Mesendoderm (in vitro differentiated cells): ENCODE measurements around the gene EGR1.
A peak's percentile ranks its signal among the peaks of the same experiment; 100 is the strongest.

Source experiments
- DNase-seq: peaks from one replicate; pipeline ENCODE4 v3.0.0; 2013
- H2AK5ac ChIP-seq: 2 replicates; pipeline ENCODE4 v1.6.1; 2013; ENCODE audit warnings: low read length, inconsistent platforms
- H2BK120ac ChIP-seq: 2 replicates; pipeline ENCODE4 v1.6.1; 2013; ENCODE audit warnings: low read depth, mild to moderate bottlenecking, low read length, moderate library complexity, mixed read lengths
- H2BK15ac ChIP-seq: replicated peaks from 2 replicates; pipeline ENCODE4 v1.6.1; 2013; ENCODE audit warnings: low read depth, mild to moderate bottlenecking, moderate library complexity
- H2BK5ac ChIP-seq: 2 replicates; pipeline ENCODE4 v1.6.1; 2013; ENCODE audit warnings: low read length, inconsistent platforms
- H3K18ac ChIP-seq: 2 replicates; pipeline ENCODE4 v1.6.1; 2013; ENCODE audit warnings: mild to moderate bottlenecking, low read length, mixed read lengths
- H3K23ac ChIP-seq: one replicate; pipeline ENCODE4 v1.6.1; 2013; ENCODE audit warnings: low read length
- H3K27ac ChIP-seq: 2 replicates; pipeline ENCODE4 v1.5.1; 2013; ENCODE audit warnings: low read depth, mild to moderate bottlenecking, inconsistent platforms, low read length, moderate library complexity
- H3K27me3 ChIP-seq: 2 replicates; pipeline ENCODE4 v1.6.1; 2013; ENCODE audit warnings: low read length, control low read depth, mild to moderate bottlenecking, inconsistent platforms; ENCODE audit not compliant: insufficient read depth, poor library complexity
- H3K36me3 ChIP-seq: 2 replicates; pipeline ENCODE4 v1.6.1; 2013; ENCODE audit warnings: low read length, inconsistent platforms; ENCODE audit not compliant: control insufficient read depth, insufficient read depth
- H3K4ac ChIP-seq: one replicate; pipeline ENCODE4 v1.6.1; 2013; ENCODE audit warnings: low read depth, mild to moderate bottlenecking, low read length, moderate library complexity
- H3K4me1 ChIP-seq: 2 replicates; pipeline ENCODE4 v1.6.1; 2013; ENCODE audit warnings: low read depth, low read length, inconsistent platforms; ENCODE audit not compliant: control insufficient read depth
- H3K4me2 ChIP-seq: 2 replicates; pipeline ENCODE4 v1.6.1; 2013; ENCODE audit warnings: low read length
- H3K4me3 ChIP-seq: 2 replicates; pipeline ENCODE4 v1.5.1; 2013; ENCODE audit warnings: mild to moderate bottlenecking, low read length
- H3K56ac ChIP-seq: one replicate; pipeline ENCODE4 v1.6.1; 2013; ENCODE audit warnings: low read length
- H3K79me1 ChIP-seq: 2 replicates; pipeline ENCODE4 v1.6.1; 2013; ENCODE audit warnings: low read length, inconsistent platforms
- H3K79me2 ChIP-seq: 2 replicates; pipeline ENCODE4 v1.6.1; 2013; ENCODE audit warnings: mild to moderate bottlenecking, low read length; ENCODE audit not compliant: control insufficient read depth, insufficient read depth
- H3K9ac ChIP-seq: 2 replicates; pipeline ENCODE4 v1.6.1; 2013; ENCODE audit warnings: low read length, inconsistent platforms
- H4K5ac ChIP-seq: one replicate; pipeline ENCODE4 v1.6.1; 2013; ENCODE audit warnings: low read length
- H4K8ac ChIP-seq: one replicate; pipeline ENCODE4 v1.6.1; 2013; ENCODE audit warnings: low read depth, mild to moderate bottlenecking, control low read depth, low read length, moderate library complexity
- WGBS: extraction: QIAGEN DNeasy Blood & Tissue Kit; methylation state at CpG from one replicate; pipeline ENCODE4 v1.1.7; 2013; ENCODE audit warnings: low lambda C conversion rate, missing lambda C conversion rate; ENCODE audit not compliant: insufficient coverage; ENCODE audit errors: extremely low coverage; 5-methylcytosine and 5-hydroxymethylcytosine counted together

EGR1 gene

DNA sequence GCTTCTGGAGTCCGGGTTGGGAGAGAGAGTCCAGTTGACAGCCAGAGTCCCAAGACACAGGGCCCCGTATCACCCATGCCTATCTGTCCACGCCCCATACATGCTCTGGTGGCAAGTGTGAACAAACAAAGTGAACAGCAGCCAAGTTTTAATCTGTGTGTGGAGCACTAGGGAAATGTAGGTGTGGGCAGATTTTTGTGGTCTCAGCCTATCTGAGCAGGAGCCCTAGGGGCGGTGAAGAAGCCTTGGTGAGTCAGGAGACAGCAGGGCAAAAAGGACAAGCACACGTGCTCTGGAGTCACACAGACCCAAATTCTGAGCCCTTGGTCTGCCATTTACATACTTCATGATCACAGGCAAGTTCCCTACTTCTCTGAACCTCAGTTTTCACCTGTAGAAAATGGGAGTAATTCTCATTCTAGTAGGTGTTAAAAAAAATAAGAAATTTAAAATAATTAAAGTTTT, 23.2 kb downstream of the EGR1 start:
- Histone ChIP-seq H3K4ac (no peak overlapping the region), H3K4me1 (peaks cover 7% of the 10 kb centered on the region), H2BK5ac (no peak overlapping the region), H3K4me3 (no peak overlapping the region), H4K5ac (no peak overlapping the region), H2AK5ac (no peak overlapping the region), H3K27ac (no peak overlapping the region), H3K36me3 (no peaks in the 10 kb centered on the region), H3K23ac (no peak overlapping the region), H3K27me3 (peaks cover 2% of the 10 kb centered on the region), H3K4me2 (no peak overlapping the region), H2BK15ac (no peak overlapping the region), H3K18ac (no peak overlapping the region), H3K79me2 (no peaks in the 10 kb centered on the region), H3K79me1 (no peaks in the 10 kb centered on the region), H3K56ac (no peak overlapping the region), H2BK120ac (no peak overlapping the region), H3K9ac (no peak overlapping the region), H4K8ac (no peak overlapping the region)
- no CpG with 5 or more reads among the region's 5 CpGs for WGBS
- DNase-seq = no peak

DNA sequence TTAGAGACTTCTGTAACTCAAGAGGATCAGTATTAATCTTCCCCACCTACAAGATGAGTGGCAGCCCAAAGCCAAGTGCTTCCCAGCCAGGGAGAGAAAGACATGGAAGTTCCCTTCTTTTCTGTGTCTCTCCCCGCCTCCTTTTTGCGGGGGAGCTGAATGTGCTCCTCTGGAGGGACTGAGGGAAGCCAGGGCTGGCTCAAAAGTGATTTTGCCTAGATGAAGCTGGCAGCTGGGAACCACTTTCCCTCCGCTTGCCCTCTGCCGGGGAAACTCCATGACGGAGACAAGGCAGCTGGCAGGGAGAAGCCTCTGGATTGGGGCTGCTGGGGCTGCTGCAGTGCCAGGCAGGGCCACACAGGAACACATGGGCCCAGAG, 24.4 kb downstream of the EGR1 start:
- Histone ChIP-seq H2BK5ac (no peak overlapping the region), H3K4me1 (peaks cover 7% of the 10 kb centered on the region), H4K5ac (no peak overlapping the region), H3K79me1 (no peaks in the 10 kb centered on the region), H3K27me3 (peaks cover 2% of the 10 kb centered on the region), H3K27ac (no peak overlapping the region), H4K8ac (no peak overlapping the region), H3K4me2 (no peak overlapping the region), H3K23ac (no peak overlapping the region), H3K36me3 (no peaks in the 10 kb centered on the region), H3K56ac (no peak overlapping the region), H2BK120ac (no peak overlapping the region), H2BK15ac (no peak overlapping the region), H3K18ac (no peak overlapping the region), H3K4me3 (no peak overlapping the region), H3K9ac (no peak overlapping the region), H3K4ac (no peak overlapping the region), H3K79me2 (no peaks in the 10 kb centered on the region), H2AK5ac (no peak overlapping the region)
- no CpG with 5 or more reads among the region's 5 CpGs for WGBS
- DNase-seq = no peak

DNA sequence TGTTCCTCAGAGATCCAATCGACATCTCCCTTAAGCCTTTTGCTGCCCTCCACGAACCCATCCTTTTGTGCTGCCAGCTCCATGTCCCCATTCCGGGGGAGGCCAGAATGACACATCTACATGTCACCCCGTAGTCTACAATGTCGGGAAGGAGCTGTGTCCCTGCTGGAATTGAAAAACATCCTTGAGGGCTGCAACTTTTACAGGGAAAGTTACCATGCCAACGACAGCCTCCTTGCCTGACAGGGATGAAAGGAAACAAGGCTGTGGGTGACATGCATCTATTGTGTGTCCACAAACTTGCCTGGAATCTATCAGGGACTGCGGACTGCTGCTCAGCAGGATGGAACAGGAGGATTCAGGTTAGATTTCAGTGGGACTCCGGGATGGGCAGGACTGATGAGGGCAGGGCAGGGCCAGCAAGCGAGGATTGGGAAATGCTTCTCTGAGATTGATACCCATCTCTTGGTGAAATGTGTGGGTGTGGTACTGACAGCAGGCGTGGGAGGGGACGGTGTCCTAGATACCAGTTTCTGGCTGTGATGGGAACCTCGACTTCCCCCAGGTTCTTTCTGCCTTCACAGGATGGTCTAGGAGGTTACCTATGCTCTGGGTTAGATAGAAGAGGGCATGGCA, 25.5 kb downstream of the EGR1 start:
- no CpG with 5 or more reads among the region's 12 CpGs for WGBS

DNA sequence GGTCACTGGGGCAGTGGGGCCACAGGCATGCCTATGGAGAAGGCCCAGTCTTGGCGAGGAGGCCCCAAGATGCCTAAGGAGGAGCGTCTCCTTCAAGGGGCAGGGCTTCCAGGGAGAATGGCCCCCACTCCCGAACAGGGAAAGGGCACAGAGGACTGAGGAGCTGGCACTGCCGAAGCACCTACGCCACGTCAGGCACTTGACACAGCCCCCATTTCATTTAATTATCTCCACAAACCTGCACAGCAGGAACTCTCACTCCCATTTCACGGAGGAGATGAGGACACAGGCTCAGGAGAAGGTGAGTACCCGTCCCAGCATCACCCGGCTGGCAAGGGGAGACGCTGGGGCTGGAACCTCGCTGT, 26.0 kb downstream of the EGR1 start:
- Histone ChIP-seq H3K4me2 (peak overlapping the region; percentile 75), H3K4me3 (no peak overlapping the region), H3K9ac (peak overlapping the region; percentile 75), H3K56ac (peak overlapping the region; percentile 87), H3K23ac (no peak overlapping the region), H3K4me1 (peaks cover 7% of the 10 kb centered on the region), H3K79me1 (no peaks in the 10 kb centered on the region), H3K36me3 (no peaks in the 10 kb centered on the region), H2BK5ac (no peak overlapping the region), H3K4ac (peak overlapping the region; percentile 8), H3K27ac (no peak overlapping the region), H2AK5ac (no peak overlapping the region), H3K27me3 (peaks cover 2% of the 10 kb centered on the region), H2BK120ac (no peak overlapping the region), H4K5ac (no peak overlapping the region), H2BK15ac (no peak overlapping the region), H3K18ac (no peak overlapping the region), H4K8ac (no peak overlapping the region), H3K79me2 (no peaks in the 10 kb centered on the region)
- no peak for DNase-seq
- WGBS = no CpG with 5 or more reads among the region's 11 CpGs

More for the DNA sequence above, 25.5 kb downstream of the EGR1 start:
- Histone ChIP-seq H2BK15ac (no peak overlapping the region), H3K4me1 (peaks cover 7% of the 10 kb centered on the region), H3K4ac (no peak overlapping the region), H3K9ac (no peak overlapping the region), H2BK120ac (no peak overlapping the region), H4K5ac (no peak overlapping the region), H2AK5ac (no peak overlapping the region), H2BK5ac (no peak overlapping the region), H3K23ac (no peak overlapping the region), H3K27me3 (peaks cover 2% of the 10 kb centered on the region), H3K4me3 (no peak overlapping the region), H3K79me1 (no peaks in the 10 kb centered on the region), H3K56ac (no peak overlapping the region), H3K36me3 (no peaks in the 10 kb centered on the region), H3K4me2 (no peak overlapping the region), H3K27ac (no peak overlapping the region), H3K18ac (no peak overlapping the region), H4K8ac (no peak overlapping the region), H3K79me2 (no peaks in the 10 kb centered on the region)
- DNase-seq = no peak

DNA sequence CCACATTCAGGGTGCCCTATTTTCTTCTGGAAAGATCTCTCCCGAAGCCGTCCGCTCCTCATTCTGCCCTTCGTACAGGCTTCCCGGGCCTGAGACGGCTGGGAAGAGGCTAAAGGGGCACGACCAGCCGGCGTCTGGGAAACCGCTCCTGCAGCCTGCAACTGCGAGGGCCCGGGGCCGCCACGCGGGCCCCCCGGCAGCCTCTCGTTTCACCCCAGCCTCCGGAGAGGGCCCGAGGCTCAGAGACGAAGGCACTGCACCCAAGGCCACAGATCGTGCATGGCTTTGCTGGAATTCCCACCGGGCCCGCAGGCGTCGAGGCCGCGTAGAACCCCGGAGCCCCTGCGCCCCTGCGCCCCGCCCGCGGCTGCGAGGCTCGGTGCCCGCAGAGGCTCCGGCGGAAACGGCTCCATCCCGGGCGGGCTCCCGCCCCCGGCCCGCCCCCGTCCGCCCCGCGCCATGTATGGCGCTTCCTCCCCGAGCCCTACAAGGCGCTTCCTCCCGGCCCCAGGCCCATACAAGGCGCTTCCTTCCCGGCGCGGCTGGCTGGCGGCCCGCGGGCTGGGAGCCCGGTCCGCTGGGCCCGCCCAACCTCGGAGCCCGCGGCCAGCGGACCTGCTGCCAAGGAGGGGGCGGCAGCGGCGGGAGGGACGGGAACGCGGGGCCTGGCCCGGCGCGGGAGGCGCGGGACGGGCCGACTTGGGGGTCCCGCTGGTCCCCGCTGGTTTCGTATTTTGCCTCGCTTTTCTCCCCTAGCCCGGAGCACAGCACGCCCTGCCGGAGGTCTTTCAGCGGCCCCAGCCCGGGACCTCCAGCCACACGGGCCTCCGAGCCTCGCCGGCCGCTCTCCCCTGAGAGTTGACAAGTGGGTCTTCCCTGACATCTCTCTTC, 26.6 kb downstream of the EGR1 start:
- no peaks in the 10 kb centered on the region for H3K79me1 ChIP-seq
- peak overlapping the region; percentile 75 for H3K4me2 ChIP-seq
- no peak overlapping the region for H4K8ac ChIP-seq
- H2BK120ac ChIP-seq = no peak overlapping the region
- peak overlapping the region; percentile 73 for H3K18ac ChIP-seq
- H3K36me3 ChIP-seq = no peaks in the 10 kb centered on the region
- no peak overlapping the region for H4K5ac ChIP-seq
- no peak overlapping the region for H3K23ac ChIP-seq
- DNase-seq = peak; percentile 84
- no peaks in the 10 kb centered on the region for H3K79me2 ChIP-seq
- H3K4ac ChIP-seq = peak overlapping the region; percentile 8
- no peak overlapping the region for H2AK5ac ChIP-seq
- no peak overlapping the region for H2BK5ac ChIP-seq
- H3K27me3 ChIP-seq = no peaks in the 10 kb centered on the region
- H3K9ac ChIP-seq = peak overlapping the region; percentile 75
- no peak overlapping the region for H2BK15ac ChIP-seq
- peak overlapping the region; percentile 87 for H3K56ac ChIP-seq
- H3K4me1 ChIP-seq = peaks cover 7% of the 10 kb centered on the region
- H3K4me3 ChIP-seq = peak overlapping the region; percentile 33
- no peak overlapping the region for H3K27ac ChIP-seq
- no CpG with 5 or more reads among the region's 93 CpGs for WGBS
